GM21528 (cell line): Measurements from ENCODE around the gene CTR9.

Source experiments
- ATAC-seq: cut with Tn5 transposase; IDR thresholded peaks from one replicate; pipeline ENCODE4 v1.9.1; 2021; ENCODE audit warnings: mild to moderate bottlenecking, moderate library complexity; ENCODE audit not compliant: unreplicated experiment, low FRiP score

Gene CTR9

DNA sequence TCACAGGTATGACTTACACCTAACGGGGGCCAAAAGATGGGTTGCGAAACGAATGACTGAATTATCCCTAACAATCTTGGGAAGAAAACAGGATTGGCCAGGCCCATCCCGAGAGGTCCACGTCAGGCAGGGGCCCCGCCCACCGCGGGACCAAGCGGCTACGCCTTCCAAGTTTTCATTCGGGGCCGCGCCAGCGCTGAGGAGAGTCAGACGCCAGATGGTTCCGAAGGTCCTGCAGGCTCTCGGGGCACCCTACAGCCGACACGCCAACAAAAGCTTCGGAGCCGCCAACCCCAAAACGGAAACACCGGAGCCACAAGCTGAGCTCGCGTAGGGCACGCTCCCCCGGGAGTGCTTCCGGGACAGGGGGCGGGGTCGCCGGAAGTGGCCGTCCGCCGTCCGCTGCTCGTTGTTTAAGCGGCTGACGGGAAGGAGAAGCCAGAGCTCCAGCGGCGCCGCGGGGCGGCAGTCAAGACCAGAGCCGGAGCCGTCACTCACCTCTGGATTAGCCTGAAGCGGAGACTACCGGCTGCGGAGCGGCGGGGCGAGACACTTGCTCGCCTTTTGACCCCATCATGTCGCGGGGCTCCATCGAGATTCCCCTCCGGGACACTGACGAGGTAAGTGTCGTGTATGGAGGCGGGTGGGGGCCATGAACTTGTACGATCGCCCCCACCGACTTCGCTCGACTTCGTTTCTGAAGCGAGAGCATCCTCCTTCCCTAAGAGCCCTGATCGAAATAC is at the start of gene CTR9:
TSS of gene CTR9 (plus strand) at position 409 of the 743 bp plus-strand sequence. CDS start at position 576, 167 bp downstream.
- ATAC-seq = peak; percentile 90

DNA sequence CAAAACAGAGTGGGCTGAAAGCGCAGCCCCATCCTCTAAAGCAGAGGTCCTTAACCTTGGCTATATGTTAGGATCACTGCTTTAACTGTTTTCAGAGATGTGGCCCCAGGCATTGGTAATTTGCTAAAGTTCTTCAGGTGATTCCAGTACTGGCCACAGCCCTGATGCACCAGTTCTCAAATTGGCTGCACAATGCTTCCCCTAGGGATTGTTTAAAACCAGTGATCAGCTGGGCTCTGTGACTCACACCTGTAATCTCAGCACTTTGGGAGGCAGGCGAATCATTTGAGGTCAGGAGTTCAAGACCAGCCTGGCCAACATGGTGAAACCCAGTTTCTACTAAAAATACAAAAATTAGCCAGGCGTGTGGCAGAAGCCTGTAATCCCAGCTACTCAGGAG is 49.1 kb upstream of the CTR9 start:
- no peak for ATAC-seq

DNA sequence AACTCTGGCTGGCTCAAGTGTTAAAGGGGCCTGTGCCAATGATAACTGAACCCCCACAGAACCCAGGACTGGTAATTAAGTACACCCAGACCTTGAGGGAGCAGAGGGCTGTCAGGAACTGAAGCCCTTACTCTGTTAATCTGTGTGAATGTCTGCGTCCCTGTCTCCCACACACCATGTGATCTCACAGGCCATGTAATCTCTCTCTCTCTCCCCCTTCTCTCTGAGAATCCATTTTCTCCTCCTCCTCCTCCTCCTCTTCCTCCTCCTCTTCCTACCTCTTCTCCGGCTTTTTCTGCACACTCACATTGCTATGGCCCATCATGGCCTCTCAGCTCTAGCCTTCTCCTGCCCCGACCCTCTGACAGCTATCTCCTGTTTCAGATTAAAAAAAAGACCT is 42.9 kb upstream of the CTR9 start:
- ATAC-seq = no peak

DNA sequence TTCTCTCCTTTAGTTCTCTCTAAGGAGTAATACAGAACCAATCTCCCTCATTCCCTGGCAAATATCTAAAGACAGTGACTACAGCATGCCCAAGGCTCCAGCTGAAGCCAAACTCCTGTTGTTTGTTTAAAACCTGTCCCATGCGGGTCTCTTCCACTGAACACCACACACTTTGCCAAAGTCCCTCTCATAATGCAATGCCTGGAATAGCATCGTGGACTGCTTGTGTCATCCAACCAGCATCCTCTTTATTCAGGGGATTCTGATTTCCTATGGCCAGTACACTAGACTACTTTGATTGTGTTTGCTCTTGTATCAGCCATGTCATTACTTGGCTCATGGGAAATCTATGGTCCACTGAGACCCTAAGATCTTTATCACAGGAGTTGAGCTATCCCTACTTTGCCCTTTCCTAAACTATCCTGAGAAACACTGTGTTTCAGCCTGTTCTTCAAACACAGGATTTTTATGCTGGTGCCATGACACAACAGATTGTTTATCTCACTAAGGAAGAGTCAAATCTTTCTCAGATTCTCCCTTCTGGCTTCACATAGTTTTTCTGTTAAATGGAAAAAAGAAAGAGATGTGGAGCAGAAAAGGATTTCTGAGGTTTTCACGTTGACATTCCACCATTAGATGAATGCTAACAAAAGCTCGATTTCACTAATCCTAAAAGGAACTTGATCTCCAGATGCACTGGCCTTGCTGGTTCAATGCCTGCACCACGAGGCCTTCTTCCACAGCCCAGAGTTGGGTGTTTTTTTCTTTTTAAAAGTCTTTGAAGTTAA is 41.6 kb upstream of the CTR9 start:
- ATAC-seq = no peak

DNA sequence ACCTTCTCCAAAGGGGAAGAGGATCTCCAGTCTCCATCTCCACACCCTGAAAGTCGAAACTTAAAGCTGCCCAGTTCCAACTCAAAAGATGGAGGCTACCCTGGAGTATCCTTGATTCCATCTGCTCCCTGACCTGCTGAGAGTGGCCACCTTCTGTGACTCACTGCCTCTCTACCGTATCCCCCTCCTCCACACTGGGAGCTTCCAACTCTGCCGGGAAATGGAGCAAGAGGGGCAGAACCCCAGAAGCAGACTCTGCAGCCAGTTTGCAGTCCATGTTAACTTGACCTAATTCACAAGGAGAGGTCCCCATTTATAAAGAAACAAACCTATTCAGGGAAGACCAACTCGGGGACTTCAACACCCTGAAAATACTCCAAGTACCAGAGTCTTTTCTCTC is 35.5 kb upstream of the CTR9 start:
- no peak for ATAC-seq

DNA sequence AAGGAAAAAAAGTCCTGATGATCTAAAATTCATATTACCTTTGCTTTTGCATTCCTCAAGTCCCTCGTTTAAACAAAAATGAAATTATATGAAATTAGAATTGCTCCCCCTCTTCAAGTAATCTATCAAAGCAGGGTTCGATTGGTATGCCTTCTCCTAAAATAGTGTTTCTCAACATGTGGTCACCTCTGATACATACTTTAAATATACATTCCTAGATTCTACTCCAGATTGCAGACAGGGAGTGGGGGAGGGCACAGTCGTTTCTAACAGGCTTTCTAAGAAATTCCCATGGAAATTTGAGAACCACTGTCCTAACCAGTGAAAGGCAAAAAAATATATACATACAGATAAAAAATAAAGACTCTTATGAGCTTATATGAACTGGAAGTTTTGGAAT is 34.9 kb upstream of the CTR9 start:
- ATAC-seq = no peak

DNA sequence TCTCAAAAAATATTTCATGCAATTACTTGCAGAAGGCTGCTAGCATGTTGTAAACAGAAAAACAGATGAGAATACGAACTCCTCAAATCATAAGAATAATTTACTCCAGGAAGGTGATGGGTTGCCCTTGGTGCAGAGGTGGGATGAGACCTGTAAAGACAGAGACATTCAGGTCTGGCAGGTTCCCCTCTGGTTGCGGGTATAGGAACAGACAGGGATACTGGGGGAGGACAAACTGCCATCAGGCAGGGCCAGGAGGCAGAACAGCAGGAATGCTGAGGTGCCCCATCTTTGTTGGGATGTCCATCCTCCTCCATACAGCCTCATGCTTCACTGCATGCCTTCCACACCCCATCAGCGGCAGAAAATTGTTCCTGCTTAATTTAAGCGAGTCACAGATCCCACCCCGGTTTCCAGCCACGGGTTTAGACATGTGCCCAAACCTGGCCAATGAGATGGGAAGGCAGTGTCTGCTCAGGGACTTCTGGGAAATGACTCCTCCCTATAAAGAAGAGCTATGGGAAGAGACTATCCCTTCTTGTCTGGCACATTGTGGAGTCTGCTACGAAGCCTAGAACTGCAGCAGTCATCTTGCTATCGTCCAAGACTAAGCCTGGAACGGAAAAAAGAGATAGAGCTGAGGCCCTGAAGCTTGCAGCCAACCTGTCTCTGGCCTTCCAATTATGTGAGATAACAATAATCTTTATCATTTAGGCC is 34.3 kb upstream of the CTR9 start:
- ATAC-seq = no peak

DNA sequence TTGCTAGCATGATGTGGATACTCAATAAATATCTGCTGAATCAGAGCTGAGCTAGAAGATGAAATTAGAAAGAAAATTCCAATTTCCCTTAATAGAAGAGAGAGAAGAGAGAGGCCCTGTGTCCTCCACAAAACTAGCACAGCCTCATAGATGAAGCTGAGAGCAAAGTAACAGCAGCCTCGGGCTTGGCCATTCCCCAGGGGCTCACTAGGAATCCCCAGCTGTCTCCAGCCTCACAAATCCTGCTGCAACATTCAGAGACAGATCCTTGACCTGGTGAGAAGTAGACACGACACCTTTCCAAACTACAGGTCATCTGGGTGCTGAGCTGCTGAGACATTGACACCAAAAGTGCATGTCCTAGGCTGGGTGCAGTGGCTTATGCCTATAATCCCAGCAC is 31.4 kb upstream of the CTR9 start:
- no peak for ATAC-seq

DNA sequence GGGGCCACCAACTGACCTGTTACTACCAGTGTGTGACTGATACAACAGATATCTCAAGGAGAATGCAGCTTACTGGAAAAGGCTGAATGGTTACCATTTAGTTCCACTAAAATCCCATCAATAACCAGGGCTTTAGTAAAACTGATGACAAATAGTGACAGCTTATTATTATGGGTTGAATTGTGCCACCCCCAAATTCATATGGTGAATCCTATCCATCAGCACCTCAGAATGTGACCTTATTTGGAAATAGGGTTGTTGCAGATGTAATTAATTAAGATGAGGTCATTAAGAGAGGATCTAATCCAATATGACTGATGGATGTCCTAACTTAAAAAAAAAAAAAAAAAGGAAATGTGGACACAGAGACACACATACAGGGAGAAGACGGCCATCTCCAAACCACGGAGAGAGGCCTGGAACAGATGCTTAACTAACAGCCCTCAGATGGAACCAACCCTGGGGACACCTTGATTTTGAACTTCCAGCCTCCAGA is 30.1 kb upstream of the CTR9 start:
- ATAC-seq = no peak

DNA sequence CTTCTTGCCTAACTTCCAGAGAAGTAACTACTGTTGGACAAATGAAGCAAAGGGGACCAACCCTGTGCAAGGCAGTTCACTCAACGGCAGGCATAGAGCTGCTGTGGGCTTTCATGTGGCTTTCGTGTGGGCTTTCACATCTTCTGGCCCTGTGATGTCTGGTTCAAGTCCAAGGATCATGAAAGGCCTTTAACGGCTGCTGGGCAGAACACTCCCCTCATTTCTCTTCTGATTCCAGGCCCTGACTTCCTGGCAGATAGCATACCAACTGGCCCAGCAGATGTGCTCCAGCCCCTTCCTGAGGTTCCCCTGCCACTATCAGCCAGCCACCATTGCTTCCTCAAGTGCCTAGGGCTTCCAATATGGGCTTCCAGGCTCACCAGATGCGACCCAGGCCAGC is 28.7 kb upstream of the CTR9 start:
- no peak for ATAC-seq

DNA sequence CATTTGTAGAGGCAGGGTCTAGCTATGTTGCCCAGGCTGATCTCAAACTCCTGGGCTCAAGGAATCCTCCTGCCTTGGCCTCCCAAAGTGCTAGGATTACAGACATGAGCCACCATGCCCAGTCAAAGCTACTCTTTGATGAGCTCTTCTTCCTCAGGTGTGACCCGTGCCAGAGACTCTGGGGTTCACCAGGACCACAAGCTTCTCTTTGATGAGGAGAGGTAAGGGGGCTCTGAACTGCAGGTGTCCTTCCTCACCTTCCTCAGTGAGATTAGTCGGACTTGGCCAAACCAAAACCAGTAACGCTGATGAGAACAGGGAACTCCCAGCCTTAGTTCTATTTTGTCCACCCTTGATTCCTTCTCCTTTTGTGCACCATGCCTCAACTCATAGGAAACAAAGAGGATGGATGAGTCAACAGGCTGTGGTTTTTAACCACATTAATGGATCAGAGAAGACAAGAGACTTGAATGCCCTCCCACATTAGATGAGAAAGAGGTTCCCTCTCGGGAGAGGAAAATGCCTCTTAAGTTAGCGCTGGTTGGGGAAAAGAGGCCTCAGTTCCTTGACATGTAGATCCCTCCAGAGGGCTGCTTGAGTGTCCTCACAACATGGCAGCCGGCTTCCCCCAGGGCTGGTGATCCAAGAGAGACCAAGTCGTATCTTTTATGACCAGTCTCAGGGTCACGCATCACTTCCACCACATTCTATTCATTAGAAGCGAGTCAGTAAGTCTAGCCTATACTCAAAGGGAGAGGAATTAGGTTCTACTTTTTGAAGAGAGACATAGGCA is 25.7 kb upstream of the CTR9 start:
- no peak for ATAC-seq

DNA sequence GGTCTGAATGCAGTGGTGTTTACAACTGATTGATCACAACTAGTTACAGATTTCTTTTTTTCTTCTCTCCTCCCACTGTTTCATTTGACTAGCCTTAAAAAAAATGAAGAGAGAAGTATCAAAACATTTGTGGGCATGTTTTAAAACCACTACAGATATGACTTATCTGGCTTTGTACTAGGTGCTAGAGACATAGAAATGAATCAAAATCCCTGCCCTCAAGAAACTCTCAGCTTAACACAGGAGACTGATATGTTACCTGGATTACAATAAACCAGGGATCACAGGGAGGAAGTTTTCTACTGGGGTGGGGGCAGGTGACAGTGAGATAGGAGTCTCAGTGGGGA is 25.2 kb upstream of the CTR9 start:
- ATAC-seq = no peak

DNA sequence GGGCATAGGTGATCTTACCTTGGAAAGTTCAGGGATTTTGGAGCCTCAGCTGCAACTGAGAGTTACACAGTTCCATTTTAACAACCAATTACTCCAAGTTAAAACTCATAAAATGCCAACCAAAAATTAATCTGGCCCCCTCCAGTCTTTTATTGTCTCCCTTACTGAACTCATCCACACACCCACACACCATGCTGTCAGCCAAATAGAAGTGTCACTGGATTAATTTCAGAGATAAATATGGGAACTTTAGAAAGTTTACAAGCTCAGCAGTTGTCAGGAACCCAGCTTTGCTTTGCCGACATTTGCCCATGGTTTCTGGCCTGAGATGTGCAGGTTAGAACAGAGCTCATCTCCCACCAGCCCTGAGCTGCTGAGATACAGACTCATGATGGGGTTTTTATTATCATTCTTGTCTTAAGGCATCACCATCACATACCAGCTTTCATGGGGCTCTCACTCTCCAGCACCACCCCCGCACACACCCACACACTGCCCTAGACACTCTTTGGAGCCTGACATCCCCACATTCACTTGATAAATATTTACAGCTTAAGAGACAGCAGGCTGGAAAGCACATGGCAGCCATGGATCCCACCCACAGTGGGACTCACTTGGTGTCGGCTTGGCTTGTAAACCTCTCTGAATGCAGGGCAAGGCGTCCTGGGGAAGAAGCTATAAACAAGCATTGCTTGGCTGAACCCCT is 23.7 kb upstream of the CTR9 start:
- no peak for ATAC-seq

DNA sequence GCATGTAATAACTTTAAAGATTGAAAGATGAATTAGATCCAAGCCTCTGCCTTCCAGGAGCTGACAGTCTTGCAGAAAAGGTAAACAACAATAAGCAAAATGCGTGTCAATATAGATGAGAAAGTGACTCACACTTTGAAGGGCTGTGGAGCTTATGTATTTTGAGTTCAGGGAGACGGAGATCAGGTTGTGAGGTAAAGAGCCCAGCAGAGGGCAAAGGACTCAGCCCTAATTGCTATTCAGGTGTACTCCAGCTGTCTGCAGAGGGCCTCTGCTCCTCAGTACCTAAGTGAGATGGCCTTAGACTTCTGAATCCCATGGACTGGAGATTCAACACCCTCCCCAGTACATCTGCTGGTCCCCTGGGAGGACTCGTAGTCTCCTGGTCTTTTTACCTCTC is 22.9 kb upstream of the CTR9 start:
- no peak for ATAC-seq

DNA sequence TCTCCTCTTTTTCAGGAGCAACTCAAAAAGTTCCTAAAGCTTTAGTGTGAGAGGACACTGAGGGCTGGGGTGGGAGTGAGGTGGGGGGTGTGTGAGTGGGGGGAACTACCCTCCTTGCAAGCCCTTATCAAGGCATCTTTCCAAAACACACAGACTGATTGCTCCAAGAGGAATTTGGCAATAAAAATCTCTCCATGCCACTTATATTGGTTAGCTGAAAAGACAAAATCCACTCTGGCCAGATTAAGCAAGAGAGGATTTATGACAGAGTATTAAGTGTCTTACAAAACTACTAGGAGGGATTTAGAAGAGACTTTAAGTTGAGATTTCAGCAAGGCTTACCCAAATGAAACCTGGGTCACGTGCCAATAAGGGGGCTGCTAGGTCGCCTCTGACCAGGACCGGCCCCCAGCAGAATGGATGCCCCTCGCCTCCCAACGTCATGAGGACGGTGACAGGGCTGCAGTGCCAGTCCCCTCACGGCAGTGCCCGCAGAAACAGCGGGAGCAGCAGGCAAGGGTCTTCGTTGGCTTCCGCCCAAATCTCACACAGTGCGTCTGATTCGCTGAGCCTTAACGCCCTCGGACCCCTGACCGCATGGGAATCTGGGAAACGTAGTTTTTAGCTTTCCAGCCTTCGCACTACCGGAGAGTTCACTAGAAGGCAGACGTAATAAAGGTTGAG is 22.1 kb upstream of the CTR9 start:
- ATAC-seq = no peak

DNA sequence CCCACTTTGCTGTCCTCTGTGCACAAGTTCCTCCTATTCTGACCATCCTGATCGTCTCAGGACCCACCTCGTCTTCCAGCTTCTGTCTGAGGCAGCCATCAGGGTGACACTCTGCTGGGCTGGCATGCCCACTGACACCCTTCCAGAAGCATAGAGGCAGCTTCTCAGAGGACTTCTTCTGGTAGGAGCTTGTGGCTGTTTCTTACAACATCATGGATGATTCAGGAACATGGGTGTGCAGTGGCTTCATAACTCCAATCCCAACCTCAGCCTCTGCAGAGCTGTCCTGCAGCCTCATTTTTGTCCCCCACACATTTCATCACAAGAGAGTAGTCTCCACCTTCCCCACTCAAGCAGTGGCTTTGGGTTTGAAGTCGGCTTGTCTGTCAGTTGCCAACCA is 20.9 kb upstream of the CTR9 start:
- ATAC-seq = no peak

DNA sequence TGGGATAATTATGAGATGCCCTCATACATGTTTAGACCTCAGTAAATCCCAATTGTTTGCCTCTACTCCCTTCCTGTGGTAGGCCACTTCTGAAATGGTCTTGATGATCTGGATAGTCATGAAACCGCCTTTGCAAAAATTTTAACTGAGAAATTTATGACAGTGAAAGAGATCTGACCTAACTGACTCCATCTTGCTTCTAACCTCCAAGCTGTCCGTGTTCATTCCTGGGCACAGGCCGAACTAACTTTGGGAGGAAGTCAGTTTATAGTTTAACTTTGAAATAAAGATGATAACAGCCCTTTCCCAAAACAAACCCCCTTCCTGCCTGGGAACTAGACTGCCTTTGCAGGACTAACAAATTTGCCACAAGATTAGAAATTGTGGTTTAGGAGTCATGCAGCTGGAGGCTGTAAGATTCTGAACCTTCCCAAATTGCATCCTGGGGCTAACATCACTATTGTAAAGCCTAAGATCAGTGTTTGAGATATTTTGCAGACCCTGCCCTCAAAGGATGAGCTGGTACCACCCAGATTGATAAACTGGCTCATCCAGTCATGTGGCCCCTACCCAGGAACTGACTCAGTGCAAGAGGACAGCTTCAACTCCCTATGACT is 19.9 kb upstream of the CTR9 start:
- ATAC-seq = no peak

DNA sequence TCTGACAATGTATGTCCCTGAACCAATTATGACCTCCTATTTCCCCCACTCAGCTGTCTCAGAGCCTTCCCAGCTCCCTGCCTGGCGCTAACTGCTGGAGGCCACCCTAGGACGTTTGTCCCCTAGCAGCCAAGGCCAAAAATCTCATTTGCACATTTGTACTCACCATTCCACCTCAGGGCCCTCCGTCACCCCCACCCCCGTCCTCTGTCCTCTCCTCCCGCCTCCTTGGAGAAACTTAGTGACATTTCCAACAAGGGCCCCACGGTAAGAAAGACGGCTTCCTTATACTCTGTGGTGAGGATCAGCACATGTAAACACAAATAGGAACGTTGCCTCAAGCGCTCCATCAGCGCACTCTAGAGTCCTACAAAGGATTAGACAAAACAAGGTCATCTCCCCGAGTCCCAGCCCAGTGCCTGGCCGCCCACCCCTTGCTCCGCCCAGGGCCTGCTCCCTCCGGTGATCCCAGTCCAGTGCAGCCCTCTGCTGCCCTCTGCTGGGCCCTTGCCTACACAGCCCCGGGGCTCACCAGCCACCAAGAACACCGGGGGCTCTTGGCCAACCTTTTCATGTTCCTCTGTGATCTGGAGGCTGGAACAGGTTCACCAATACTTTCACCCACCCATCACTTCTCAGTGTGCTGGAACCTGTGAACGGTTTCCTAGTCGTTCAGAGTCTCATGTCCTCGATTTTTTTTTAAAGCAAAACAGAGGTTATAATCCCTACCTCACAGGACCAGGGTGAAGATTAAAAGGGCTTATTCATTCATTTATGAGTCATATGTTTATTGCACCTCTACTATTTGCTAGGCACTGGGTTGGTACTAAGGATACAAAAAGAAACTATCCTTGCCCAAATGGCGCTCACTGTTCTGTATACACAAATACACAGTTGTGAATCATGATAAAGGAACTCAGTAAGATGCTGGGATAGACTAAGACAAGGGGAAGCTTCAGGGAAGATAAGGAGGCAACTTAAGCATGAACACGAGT is 15.3 kb upstream of the CTR9 start:
- ATAC-seq = peak; percentile 94
